T1000 (cell line): ENCODE data around the gene TMC1.
A peak's percentile ranks its signal among the peaks of the same experiment; 100 is the strongest.

Experiments used
- DNase-seq: peaks from one replicate; lab custom pipeline; 2025; ENCODE audit warnings: mixed read lengths; lab: John Stamatoyannopoulos, UW

Gene TMC1

DNA sequence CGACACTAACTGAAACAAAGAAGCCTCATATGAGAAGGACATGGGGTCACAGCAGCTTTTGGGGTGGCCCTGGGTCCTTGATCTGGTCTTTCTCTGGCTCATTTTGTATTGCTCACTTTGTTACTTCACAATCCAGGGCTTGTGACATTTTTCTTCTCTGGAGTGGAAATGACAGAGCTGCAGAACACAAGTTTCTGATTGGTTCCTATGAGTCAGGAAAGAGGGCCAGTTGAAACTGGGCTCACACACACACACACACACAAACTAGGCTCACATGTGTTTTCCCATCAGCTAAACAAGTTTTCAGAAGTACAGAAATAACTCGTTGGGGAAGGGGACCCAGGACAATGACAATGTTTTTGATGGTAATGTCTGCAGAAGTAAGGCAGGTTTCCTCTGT, 54.3 kb downstream of the TMC1 start:
- DNase-seq: no peak

GRCh38 chr9:72576087-72576486, 54.7 kb downstream of the TMC1 start:
- DNase-seq: no peak

DNA sequence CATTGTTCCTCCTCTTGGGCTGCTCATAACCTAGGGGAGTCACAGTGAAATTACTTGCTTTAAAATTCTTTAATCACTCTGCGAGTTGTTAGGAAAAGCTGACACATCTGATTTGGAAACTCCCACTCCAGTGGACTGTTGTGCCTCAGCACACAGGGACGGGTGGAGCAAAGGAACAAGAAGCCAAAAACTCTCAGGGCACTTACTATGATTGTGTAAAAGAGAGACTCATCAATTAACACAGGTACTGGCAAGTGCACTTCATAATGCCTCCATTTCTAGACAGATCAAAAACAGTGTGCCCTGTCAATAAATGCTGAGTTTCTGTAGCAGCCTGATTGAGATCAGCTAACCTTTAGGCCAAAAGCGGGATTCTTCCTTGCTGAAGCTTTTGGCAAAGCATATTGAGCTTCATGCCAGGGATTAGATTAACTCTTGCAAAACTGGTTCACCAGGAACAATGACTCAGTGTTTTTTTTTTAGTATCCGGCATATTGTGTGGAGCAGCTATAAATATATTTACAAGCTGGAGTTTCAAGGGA, 55.9 kb downstream of the TMC1 start:
- peak; percentile 20 for DNase-seq

- DNase-seq: peak; percentile 56
Measured at GRCh38 chr9:72579190-72579589, 57.8 kb downstream of the TMC1 start.

DNA sequence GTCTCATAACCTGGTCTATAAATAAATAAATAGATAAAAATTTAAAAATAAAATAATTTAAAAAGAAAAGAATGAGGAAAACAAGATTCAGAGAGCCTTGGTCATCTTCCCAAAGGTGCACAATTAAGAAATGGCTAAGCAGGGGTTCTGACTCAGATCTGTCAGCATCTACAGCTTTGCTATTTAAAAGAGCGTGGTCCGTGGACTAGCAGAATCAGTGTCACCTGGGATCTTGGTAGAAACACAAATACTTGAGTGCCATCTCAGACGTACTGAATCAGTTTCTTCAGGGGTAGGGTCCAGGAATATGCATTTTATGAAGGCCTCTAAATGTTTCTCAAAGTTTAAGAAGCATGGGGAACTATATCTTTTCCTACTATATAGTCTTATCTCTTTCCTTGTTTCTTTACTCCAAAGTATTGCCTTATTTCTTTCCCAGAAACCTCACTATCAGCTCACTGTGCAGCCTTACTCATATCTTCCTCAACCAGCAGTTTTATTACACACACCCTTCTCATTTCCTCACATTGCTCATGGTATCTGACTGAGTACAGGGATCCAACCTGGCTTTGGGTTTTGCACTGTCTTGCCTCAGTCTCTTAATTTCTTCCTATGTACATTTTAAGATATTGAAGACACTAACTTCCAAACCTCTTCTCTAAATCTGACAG, 58.6 kb downstream of the TMC1 start:
- DNase-seq: no peak

GRCh38 chr9:72581694-72582093, 60.3 kb downstream of the TMC1 start:
- DNase-seq: no peak

- DNase-seq: no peak
Measured at GRCh38 chr9:72583370-72583769, 62.0 kb downstream of the TMC1 start.

GRCh38 chr9:72586388-72587130, 65.2 kb downstream of the TMC1 start:
- DNase-seq: peak; percentile 11

DNA sequence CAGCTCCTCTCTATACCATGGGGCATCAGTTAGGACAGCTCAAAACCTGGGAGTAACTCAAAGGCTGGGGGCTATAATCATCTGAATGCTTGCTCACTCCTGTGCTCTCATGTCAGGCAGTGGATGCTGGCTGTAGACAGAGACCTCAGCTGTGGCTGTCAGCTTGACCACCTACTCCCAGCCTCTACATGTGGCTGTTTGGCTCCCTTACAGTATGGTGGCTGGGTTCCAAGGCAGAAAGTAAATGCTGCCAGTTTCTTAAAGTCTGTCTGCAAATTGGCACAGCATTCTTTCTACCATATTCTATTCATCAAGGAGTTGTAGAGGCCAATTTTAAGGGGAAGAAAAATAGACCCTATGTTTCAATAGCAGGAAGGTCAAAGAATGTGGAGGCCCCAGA, 66.9 kb downstream of the TMC1 start:
- no peak for DNase-seq

DNA sequence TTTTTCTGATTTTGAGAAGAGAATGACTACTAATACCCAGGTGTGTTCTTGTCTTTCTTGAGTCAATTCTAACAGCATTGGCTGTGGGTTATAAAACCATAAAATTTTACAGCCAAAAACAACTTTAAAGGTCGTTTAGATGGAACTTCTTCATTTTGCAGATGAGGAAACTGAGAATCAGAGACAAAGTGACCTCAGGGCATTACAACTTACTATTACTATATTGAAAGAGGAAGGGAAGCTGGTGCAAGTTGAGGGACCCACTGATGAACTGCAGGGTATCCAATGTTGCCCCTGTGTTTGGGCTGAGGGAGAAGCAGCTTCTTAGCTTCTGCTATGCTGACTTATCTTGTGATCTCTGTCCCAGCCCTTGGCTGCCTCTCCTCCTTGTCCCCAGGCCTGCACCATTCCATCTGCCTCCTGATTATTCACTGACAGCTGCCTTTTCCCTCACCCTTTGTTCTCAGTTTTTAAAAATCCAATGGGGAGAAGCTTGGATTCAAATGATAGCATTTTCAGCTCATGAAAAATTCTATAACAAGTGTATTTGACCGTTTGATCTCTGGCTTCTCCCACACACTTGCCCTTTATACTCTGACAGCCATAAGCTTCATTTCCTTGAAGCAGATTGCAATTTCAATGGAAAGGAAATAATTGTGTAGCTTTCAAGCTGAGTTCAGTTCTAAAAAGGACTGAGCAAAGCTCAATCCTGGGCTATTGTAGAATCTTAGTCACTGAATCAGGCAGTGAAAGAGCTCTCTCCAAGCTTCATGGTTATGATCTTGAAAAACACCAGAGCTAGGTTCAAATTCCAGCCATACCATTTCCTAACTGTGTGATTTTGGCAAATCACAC, 68.5 kb downstream of the TMC1 start:
- DNase-seq: no peak

DNA sequence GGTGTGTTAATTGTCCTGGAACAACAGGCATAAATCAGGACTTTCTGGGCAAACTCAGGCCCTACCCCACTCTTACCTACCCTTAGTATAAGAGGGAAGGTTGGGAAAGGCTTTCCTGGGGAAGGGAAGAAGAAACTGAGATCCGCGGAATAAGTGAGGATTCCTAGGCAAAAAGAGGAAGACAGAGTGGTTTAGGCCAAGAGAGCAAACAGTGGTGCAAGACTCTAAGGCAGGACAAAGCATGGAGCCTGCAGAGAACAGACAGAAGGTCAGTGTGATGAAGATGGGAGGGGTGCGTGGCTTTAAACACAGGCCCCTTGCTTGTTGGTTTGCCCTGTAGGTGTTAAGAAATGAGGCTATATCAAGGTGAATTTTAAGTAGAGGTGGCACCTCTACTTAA, 69.4 kb downstream of the TMC1 start:
- DNase-seq: no peak

DNA sequence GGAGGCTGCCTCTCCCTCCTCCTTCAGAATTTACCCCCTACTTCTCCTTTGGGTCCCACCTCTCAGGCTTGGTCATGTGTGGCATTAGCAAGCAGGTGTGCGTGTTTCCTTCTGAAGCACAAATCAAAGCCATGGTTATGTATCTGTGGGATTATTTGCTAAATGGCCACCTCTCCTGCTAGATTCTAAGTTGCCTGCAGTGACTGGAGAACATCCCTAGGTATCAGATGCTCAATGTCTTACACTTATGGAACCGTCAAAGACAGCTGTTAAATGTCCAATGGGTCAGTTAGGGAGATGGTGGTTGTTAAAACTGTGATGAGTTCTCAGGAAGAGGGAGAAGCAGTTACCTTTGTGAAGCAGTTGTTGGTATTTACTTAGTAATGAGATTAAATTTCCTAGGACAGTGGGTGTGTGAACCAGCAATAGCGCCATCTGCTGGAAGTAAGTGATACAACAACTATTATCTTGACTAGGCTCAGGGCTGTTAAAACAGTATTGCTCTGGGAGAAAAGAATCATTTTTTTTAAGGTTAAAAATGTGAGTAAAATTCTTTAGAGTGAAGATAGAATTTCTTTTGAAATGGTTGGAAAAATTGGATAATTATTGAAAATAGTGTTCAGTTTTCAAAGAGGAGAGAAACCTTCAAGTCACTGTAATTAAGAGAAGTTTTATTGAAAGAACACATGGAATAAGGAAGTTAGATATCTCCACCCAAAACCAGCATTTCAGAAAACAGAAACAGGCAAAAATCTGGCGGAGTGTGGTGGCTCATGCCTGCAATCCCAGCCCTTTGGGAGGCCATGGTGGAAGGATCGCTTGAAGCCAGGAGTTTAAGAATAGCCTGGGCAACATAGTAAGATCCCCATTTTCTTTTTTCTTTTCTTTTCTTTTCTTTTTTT, 71.3 kb downstream of the TMC1 start:
- no peak for DNase-seq

- DNase-seq: no peak
Measured at GRCh38 chr9:72596451-72597180, 75.2 kb downstream of the TMC1 start.

- no peak for DNase-seq
Measured at GRCh38 chr9:72597181-72597517, 75.7 kb downstream of the TMC1 start.

GRCh38 chr9:72597601-72598000, 76.2 kb downstream of the TMC1 start:
- no peak for DNase-seq

DNA sequence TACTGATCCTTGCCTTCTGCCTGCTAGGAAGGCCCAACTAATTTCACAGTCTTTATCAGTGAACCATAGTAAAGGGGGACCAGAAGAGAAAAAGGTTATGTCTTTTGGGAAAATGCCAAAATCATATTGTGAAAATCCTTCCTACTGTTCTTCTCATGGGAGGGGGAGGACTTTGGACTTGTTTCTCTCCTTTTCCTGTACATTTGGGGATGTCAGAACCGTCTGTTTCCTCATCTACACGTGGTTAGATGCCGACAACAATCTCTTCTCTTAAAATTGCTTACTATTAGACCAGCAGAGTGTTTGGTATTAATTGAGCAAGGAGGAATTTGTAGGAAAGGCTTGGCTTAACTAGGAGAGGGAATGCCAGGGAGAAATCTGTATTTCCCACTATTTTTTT, 77.2 kb downstream of the TMC1 start:
- DNase-seq: no peak

DNA sequence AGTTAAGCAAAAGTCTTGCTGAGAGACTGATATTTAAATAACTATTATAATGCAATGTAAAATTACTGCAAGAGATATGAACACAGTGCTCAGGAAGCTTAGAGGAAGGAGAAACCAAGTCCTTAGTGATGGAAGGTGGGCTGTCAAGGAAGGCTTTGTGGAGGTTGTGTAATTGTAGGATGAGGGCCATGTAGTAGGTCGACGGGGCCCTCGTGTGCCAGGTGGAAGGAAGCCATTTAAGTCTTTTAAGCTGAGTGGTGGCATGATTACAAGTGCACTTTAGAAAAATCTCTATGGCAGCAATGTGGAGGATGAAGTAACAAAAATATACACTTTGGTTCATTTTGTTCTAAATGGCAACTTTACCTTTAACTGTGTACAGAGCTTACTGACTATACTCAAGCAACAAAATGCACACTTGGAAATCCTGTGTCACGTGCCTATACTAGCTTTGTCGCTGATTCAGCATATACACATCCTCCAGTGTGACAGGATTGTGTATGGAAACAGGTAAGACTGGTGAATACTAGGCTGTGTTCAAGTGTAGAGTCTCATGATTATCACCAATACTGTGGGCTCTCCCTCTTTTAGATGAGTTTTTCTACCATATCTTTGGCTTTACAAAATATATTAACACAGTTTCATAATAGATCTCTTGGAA, 78.6 kb downstream of the TMC1 start:
- no peak for DNase-seq

DNA sequence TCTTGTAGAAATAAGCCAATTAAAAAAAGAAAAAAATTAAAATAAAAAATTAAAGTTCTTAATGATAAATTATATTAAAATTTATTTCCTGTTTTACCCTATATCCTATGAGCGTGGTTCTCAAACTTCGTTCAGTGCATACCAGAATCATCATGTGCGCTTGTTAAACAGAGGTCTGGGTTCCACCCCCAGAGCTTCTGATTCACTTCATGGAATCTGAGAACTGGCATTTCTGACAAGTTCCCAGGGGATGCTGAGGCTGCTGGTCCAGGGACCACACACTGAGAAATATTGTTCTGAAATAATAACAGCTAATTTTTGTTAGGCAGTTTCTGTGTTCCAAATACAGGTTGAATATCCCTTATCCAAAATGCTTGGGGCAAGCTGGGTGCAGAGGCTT, 79.3 kb downstream of the TMC1 start:
- DNase-seq: no peak

- no peak for DNase-seq
Measured at GRCh38 chr9:72601615-72602014, 80.2 kb downstream of the TMC1 start.

- no peak for DNase-seq
Measured at GRCh38 chr9:72612449-72612848, 91.0 kb downstream of the TMC1 start.
